ENCODE data around the gene SEPHS1. TPM values are rescaled to one million over a fixed set of nuclear protein-coding genes. Genes with fewer than 3 reads are reported as not detected.

The SEPHS1 gene
- total RNA-seq, 1 donor from 2014 or later = 54.4 TPM

- Mint-ChIP-seq H3K36me3 (ENCODE audit: low read depth) (no peaks in the 10 kb centered on the region), H3K4me3 (peak overlapping the region; percentile 13), H3K27ac (peak overlapping the region; percentile 1), H3K27me3 (ENCODE audit: insufficient read depth) (peaks cover 13% of the 10 kb centered on the region), H3K4me1 (ENCODE audit: low read depth) (peaks cover 32% of the 10 kb centered on the region), H3K9me3 (no peaks in the 10 kb centered on the region)
- intact Hi-C loops (cut with micrococcal nuclease) = no loop called here
- DNase-seq (ENCODE audit: low spot score) = no peak
Measured at GRCh38 chr10:13352519-13352918, 4.4 kb upstream of the SEPHS1 start.

- peaks cover 8% of the 10 kb centered on the region for H3K27me3 Mint-ChIP-seq (ENCODE audit: insufficient read depth)
- intact Hi-C loops (cut with micrococcal nuclease) = no loop called here
- no peaks in the 10 kb centered on the region for H3K9me3 Mint-ChIP-seq
- no peak overlapping the region for H3K4me3 Mint-ChIP-seq
- H3K36me3 Mint-ChIP-seq (ENCODE audit: low read depth) = no peaks in the 10 kb centered on the region
- no peak overlapping the region for H3K27ac Mint-ChIP-seq
- DNase-seq (ENCODE audit: low spot score) = peak; percentile 30
- H3K4me1 Mint-ChIP-seq (ENCODE audit: low read depth) = peaks cover 36% of the 10 kb centered on the region
Measured at GRCh38 chr10:13351340-13351915, 3.3 kb upstream of the SEPHS1 start.

- Mint-ChIP-seq H3K4me1 (ENCODE audit: low read depth) (peaks cover 44% of the 10 kb centered on the region), H3K27ac (peak overlapping the region; percentile 79), H3K9me3 (no peaks in the 10 kb centered on the region), H3K4me3 (peak overlapping the region; percentile 91), H3K27me3 (ENCODE audit: insufficient read depth) (peaks cover 6% of the 10 kb centered on the region), H3K36me3 (ENCODE audit: low read depth) (no peaks in the 10 kb centered on the region)
- intact Hi-C loops (cut with micrococcal nuclease) = loop anchor here (2.0 to 10.0 kb wide), 5 partner anchors 251 to 1605 kb away; partner anchors contain the start of genes DCLRE1C, MEIG1, SEC61A2 and UPF2
- DNase-seq (ENCODE audit: low spot score) = no peak
Measured at GRCh38 chr10:13349463-13350274, 1.6 kb upstream of the SEPHS1 start.

- H3K9me3 Mint-ChIP-seq = no peaks in the 10 kb centered on the region
- H3K4me1 Mint-ChIP-seq (ENCODE audit: low read depth) = peaks cover 44% of the 10 kb centered on the region
- intact Hi-C loops (cut with micrococcal nuclease) = loop anchor here (1.0 to 10.0 kb wide), 9 partner anchors 25 to 1607 kb away; partner anchors contain the start of genes DCLRE1C, MCM10, MEIG1 and PRPF18
- peak overlapping the region; percentile 63 for H3K27ac Mint-ChIP-seq
- H3K27me3 Mint-ChIP-seq (ENCODE audit: insufficient read depth) = peaks cover 2% of the 10 kb centered on the region
- H3K4me3 Mint-ChIP-seq = peak overlapping the region; percentile 49
- peaks cover 6% of the 10 kb centered on the region for H3K36me3 Mint-ChIP-seq (ENCODE audit: low read depth)
- peak; percentile 65 for DNase-seq (ENCODE audit: low spot score)
Measured at GRCh38 chr10:13347500-13348156, 465 bp downstream of the SEPHS1 start.

- DNase-seq (ENCODE audit: low spot score) = no peak
- H3K9me3 Mint-ChIP-seq = no peaks in the 10 kb centered on the region
- peak overlapping the region; percentile 89 for H3K27ac Mint-ChIP-seq
- H3K27me3 Mint-ChIP-seq (ENCODE audit: insufficient read depth) = peaks cover 2% of the 10 kb centered on the region
- intact Hi-C loops (cut with micrococcal nuclease) = loop anchor here (10.0 kb wide), 1 partner anchor 1608 kb away; the partner anchor contains the start of genes DCLRE1C and MEIG1
- peaks cover 6% of the 10 kb centered on the region for H3K36me3 Mint-ChIP-seq (ENCODE audit: low read depth)
- H3K4me1 Mint-ChIP-seq (ENCODE audit: low read depth) = peaks cover 39% of the 10 kb centered on the region
- H3K4me3 Mint-ChIP-seq = peak overlapping the region; percentile 88
Measured at GRCh38 chr10:13347043-13347499, 1.0 kb downstream of the SEPHS1 start.

GRCh38 chr10:13346283-13347042 is 1.6 kb downstream of the SEPHS1 start:
- Mint-ChIP-seq H3K4me1 (ENCODE audit: low read depth) (peaks cover 33% of the 10 kb centered on the region), H3K4me3 (peak overlapping the region; percentile 88), H3K36me3 (ENCODE audit: low read depth) (peaks cover 6% of the 10 kb centered on the region), H3K9me3 (no peaks in the 10 kb centered on the region), H3K27me3 (ENCODE audit: insufficient read depth) (no peaks in the 10 kb centered on the region), H3K27ac (peak overlapping the region; percentile 89)
- DNase-seq (ENCODE audit: low spot score) = no peak
- intact Hi-C loops (cut with micrococcal nuclease) = loop anchor here (10.0 kb wide), 1 partner anchor 1608 kb away; the partner anchor contains the start of genes DCLRE1C and MEIG1

GRCh38 chr10:13340626-13341376 is 7.3 kb downstream of the SEPHS1 start:
- no peak overlapping the region for H3K27ac Mint-ChIP-seq
- H3K4me1 Mint-ChIP-seq (ENCODE audit: low read depth) = peaks cover 36% of the 10 kb centered on the region
- H3K27me3 Mint-ChIP-seq (ENCODE audit: insufficient read depth) = no peaks in the 10 kb centered on the region
- H3K36me3 Mint-ChIP-seq (ENCODE audit: low read depth) = peaks cover 30% of the 10 kb centered on the region
- H3K9me3 Mint-ChIP-seq = no peaks in the 10 kb centered on the region
- H3K4me3 Mint-ChIP-seq = peak overlapping the region; percentile 60
- peak; percentile 25 for DNase-seq (ENCODE audit: low spot score)
- intact Hi-C loops (cut with micrococcal nuclease) = loop anchor here (10.0 kb wide), 1 partner anchor 1614 kb away; the partner anchor contains the start of genes DCLRE1C and MEIG1

GRCh38 chr10:13340068-13340467 is 8.0 kb downstream of the SEPHS1 start:
- Mint-ChIP-seq H3K9me3 (no peaks in the 10 kb centered on the region), H3K36me3 (ENCODE audit: low read depth) (peaks cover 30% of the 10 kb centered on the region)
- intact Hi-C loops (cut with micrococcal nuclease) = loop anchor here (10.0 kb wide), 1 partner anchor 1615 kb away; the partner anchor contains the start of genes DCLRE1C and MEIG1

GRCh38 chr10:13338390-13339110 is 9.5 kb downstream of the SEPHS1 start:
- H3K9me3 Mint-ChIP-seq = no peaks in the 10 kb centered on the region
- peaks cover 35% of the 10 kb centered on the region for H3K4me1 Mint-ChIP-seq (ENCODE audit: low read depth)
- intact Hi-C loops (cut with micrococcal nuclease) = no loop called here
- H3K27ac Mint-ChIP-seq = no peak overlapping the region
- no peaks in the 10 kb centered on the region for H3K27me3 Mint-ChIP-seq (ENCODE audit: insufficient read depth)
- H3K36me3 Mint-ChIP-seq (ENCODE audit: low read depth) = peaks cover 28% of the 10 kb centered on the region
- DNase-seq (ENCODE audit: low spot score) = no peak
- peak overlapping the region; percentile 24 for H3K4me3 Mint-ChIP-seq

More at GRCh38 chr10:13340068-13340467, 8.0 kb downstream of the SEPHS1 start:
- no peaks in the 10 kb centered on the region for H3K27me3 Mint-ChIP-seq (ENCODE audit: insufficient read depth)
- H3K4me1 Mint-ChIP-seq (ENCODE audit: low read depth) = peaks cover 35% of the 10 kb centered on the region
- peak overlapping the region; percentile 43 for H3K27ac Mint-ChIP-seq
- H3K4me3 Mint-ChIP-seq = peak overlapping the region; percentile 60
- no peak for DNase-seq (ENCODE audit: low spot score)

GRCh38 chr10:13337827-13338196 is 10.3 kb downstream of the SEPHS1 start:
- H3K36me3 Mint-ChIP-seq (ENCODE audit: low read depth) = peaks cover 31% of the 10 kb centered on the region
- no peak for DNase-seq (ENCODE audit: low spot score)
- H3K27me3 Mint-ChIP-seq (ENCODE audit: insufficient read depth) = no peaks in the 10 kb centered on the region
- H3K4me3 Mint-ChIP-seq = no peak overlapping the region
- H3K9me3 Mint-ChIP-seq = no peaks in the 10 kb centered on the region
- H3K27ac Mint-ChIP-seq = no peak overlapping the region
- intact Hi-C loops (cut with micrococcal nuclease) = no loop called here
- peaks cover 35% of the 10 kb centered on the region for H3K4me1 Mint-ChIP-seq (ENCODE audit: low read depth)

- H3K9me3 Mint-ChIP-seq = no peaks in the 10 kb centered on the region
- no peaks in the 10 kb centered on the region for H3K27me3 Mint-ChIP-seq (ENCODE audit: insufficient read depth)
- H3K27ac Mint-ChIP-seq = no peak overlapping the region
- no peak for DNase-seq (ENCODE audit: low spot score)
- no peak overlapping the region for H3K4me3 Mint-ChIP-seq
- H3K36me3 Mint-ChIP-seq (ENCODE audit: low read depth) = peaks cover 32% of the 10 kb centered on the region
- intact Hi-C loops (cut with micrococcal nuclease) = no loop called here
- H3K4me1 Mint-ChIP-seq (ENCODE audit: low read depth) = peaks cover 35% of the 10 kb centered on the region
Measured at GRCh38 chr10:13337128-13337826, 10.8 kb downstream of the SEPHS1 start.
